Measurements from ENCODE around the gene CUX1. TPM values are rescaled to one million over a fixed set of nuclear protein-coding genes. Genes with fewer than 3 reads are reported as not detected.

The CUX1 gene
- total and polyA plus RNA-seq, 9 donors = 42.2 to 151 (median 126) TPM

DNA sequence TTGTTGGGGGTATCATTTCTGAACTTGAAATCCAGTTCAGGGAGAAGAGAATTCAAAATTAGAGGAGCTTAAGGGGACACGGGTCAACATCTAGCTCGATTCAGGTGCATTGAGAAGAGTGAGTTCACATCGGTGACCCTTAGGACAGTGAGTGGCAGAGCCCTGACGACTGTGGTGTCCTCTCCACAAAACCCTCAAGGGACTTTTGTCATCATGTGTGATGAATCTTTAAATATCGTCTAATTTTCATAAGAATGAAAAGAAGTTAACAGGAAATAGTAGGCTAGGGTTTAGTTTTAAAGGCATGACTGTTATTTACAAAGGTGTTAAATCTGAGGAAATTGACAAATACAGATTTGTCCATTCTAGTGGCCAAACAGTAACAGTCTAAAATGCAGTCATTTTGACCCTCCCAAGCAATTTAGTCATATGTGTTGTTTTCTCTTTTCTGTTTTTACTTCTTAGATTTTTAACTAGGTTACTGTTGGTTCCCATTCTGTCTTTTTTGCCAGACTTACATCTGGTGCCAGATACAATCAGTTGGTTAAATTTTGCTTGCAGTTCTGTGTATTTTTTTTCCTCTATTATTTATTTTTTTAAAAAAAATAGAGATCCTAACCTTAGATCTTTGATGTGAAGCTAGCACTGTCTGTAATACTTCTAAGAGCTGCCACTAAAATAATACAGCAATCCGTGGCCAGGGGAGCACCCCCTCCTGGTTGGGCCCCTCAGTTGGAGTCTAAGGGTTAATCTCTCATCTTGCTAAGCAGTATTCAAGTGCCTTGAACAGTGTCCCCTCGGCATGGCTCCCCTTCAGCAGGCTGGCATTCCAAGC, 434.3 kb downstream of the CUX1 start:
- Histone ChIP-seq H3K9me3 (no peaks in the 10 kb centered on the region), H3K27ac (no peak overlapping the region), H3K27me3 (no peaks in the 10 kb centered on the region), H3K36me3 (no peaks in the 10 kb centered on the region), H3K4me3 (no peak overlapping the region), H3K4me1 (ENCODE audit: insufficient read depth) (no peaks in the 10 kb centered on the region)
- intact Hi-C loops (cut with DNase I) = no loop called here
- no peak for DNase-seq
- TF ChIP-seq, protein P1, sequence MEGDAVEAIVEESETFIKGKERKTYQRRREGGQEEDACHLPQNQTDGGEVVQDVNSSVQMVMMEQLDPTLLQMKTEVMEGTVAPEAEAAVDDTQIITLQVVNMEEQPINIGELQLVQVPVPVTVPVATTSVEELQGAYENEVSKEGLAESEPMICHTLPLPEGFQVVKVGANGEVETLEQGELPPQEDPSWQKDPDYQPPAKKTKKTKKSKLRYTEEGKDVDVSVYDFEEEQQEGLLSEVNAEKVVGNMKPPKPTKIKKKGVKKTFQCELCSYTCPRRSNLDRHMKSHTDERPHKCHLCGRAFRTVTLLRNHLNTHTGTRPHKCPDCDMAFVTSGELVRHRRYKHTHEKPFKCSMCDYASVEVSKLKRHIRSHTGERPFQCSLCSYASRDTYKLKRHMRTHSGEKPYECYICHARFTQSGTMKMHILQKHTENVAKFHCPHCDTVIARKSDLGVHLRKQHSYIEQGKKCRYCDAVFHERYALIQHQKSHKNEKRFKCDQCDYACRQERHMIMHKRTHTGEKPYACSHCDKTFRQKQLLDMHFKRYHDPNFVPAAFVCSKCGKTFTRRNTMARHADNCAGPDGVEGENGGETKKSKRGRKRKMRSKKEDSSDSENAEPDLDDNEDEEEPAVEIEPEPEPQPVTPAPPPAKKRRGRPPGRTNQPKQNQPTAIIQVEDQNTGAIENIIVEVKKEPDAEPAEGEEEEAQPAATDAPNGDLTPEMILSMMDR (IDR thresholded peaks at IDR 0.05) = no peak
- TF ChIP-seq EP300 (IDR thresholded peaks at IDR 0.05) (no peak), POLR2A (IDR thresholded peaks at IDR 0.05) (no peak)
- WGBS, 3 donors = 74 to 83% (median 81%) methylated on average over 7 of the region's 7 CpGs

DNA sequence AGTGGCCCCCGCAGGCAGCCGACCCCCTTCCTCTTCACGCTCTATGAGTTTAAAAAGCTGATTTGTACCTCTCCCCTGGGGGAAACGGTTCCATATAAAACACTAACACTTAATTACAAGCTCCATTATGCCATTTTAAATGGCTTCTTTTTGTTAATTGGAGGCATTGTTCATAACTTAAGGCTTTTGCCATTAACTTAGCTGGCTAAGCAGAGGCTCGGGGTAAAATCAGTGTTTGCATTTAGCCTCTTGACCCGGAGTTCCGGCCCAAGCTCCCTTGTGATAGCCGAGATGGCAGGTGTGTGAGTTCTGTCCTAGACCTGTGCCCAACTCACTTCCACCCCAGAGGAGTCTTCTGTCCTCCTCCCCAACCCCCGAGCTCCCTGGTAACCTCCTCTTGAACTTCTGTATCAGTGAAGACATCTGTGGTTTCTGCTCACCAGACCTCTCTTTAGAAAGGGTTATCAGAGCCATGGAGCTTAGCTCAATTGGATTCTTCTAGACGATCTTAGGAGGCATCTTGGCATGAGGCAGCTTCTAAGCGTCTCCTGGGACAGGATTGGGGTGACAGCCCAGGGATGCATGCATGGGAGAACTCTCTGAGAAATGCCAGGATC, 435.0 kb downstream of the CUX1 start:
- DNase-seq = no peak
- H3K27me3 ChIP-seq = no peaks in the 10 kb centered on the region
- H3K27ac ChIP-seq = no peak overlapping the region
- H3K4me3 ChIP-seq = no peak overlapping the region
- no peaks in the 10 kb centered on the region for H3K9me3 ChIP-seq
- 77 to 83% (median 82%) methylated on average over 11 of the region's 11 CpGs for WGBS, 3 donors
- H3K4me1 ChIP-seq (ENCODE audit: insufficient read depth) = no peaks in the 10 kb centered on the region
- TF ChIP-seq EP300 (IDR thresholded peaks at IDR 0.05) (no peak), POLR2A (IDR thresholded peaks at IDR 0.05) (no peak)
- TF ChIP-seq, protein P1 (IDR thresholded peaks at IDR 0.05) = no peak
- intact Hi-C loops (cut with DNase I) = no loop called here
- no peaks in the 10 kb centered on the region for H3K36me3 ChIP-seq

DNA sequence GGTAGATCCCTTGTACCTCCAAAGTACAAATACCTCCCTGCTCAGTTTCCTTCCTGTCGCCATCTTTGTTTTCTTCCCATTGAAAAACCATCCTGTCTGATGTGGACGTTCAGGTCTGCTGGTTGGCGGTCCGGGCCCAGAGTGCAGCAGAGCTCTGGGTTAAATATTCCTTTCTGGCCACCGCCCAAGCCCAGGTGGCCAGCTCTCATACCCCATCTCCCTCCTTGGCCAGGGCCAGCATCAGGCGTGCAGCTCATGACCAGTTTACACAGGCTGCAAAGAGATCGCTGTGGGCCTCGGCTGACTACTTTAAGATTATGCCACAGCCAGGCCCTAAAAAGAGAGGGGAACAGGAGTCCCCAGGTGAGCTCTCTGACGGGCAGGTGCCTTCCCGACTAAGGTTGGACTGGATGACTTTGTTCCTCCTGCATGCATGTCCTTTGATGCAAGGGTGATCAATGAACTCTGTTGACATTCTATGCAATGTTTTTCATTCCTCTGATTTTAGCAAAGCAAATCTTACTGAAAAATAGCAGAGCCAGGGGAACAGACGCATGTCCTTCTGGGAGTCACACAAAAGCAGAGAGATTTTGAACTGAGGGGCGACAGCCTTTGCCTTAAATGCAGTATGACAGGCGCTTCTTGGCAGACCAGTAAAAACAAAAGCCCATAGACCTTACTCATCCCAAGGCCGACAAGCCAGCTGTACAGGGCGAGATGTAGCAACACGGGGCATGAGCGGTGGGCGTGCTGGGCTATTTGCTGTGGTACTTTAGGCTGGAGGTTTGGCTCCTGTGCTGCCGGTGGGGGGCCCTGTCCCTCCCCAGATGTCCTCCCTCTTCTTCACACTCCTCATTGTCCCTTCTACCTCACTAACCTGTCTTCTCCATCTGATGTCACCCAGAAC, 435.9 kb downstream of the CUX1 start:
- Histone ChIP-seq H3K36me3 (no peaks in the 10 kb centered on the region), H3K4me1 (ENCODE audit: insufficient read depth) (no peaks in the 10 kb centered on the region), H3K27me3 (no peaks in the 10 kb centered on the region), H3K4me3 (no peak overlapping the region), H3K9me3 (no peaks in the 10 kb centered on the region), H3K27ac (no peak overlapping the region)
- TF ChIP-seq, protein P1 (IDR thresholded peaks at IDR 0.05) = no peak
- TF ChIP-seq POLR2A (IDR thresholded peaks at IDR 0.05) (no peak), EP300 (IDR thresholded peaks at IDR 0.05) (no peak)
- no peak for DNase-seq
- 79 to 92% (median 82%) methylated on average over 19 of the region's 19 CpGs for WGBS, 3 donors
- intact Hi-C loops (cut with DNase I) = no loop called here

DNA sequence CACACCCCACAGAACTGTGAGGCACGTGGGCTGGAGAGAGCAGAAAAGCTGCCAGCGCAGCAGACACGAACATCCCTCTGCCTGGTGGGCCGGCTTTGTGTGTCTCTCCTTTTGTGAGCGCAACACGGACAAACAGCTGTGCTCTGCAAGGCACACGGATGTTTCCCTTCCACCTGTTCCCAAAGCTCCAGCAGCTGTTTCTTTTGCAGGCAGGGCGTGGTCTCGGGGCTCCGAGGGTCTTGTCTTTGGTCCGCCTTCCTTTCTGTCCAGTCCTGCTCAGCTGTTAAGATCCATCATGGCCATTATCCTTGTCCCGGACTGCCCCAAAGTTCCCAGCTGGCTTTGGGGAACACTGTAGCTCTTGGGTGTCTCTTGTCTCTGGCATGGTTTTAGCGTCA, 436.5 kb downstream of the CUX1 start:
- TF ChIP-seq, protein P1 (IDR thresholded peaks at IDR 0.05) = no peak
- no peak for TF ChIP-seq EP300 (IDR thresholded peaks at IDR 0.05)
- TF ChIP-seq POLR2A (IDR thresholded peaks at IDR 0.05) = no peak
- H3K9me3 ChIP-seq = no peaks in the 10 kb centered on the region
- intact Hi-C loops (cut with DNase I) = no loop called here
- H3K4me3 ChIP-seq = no peak overlapping the region
- no peaks in the 10 kb centered on the region for H3K27me3 ChIP-seq
- H3K4me1 ChIP-seq (ENCODE audit: insufficient read depth) = no peaks in the 10 kb centered on the region
- WGBS, 3 donors = 85 to 89% (median 88%) methylated on average over 13 of the region's 13 CpGs
- no peak for DNase-seq
- no peaks in the 10 kb centered on the region for H3K36me3 ChIP-seq
- no peak overlapping the region for H3K27ac ChIP-seq

Data from ovary (tissue), 9 donors.